ENCODE results near the gene TNRC6A. TPM values are rescaled to one million over a fixed set of nuclear protein-coding genes. Genes with fewer than 3 reads are reported as not detected.
A peak's percentile ranks its signal among the peaks of the same experiment; 100 is the strongest.
"Not testable (repeated sequence)": the region's sequence is repeated elsewhere in the genome, so short reads cannot be mapped to it uniquely, and the experiment has no call there.

TNRC6A gene
- total RNA-seq, 4 donors from 2014 or later: 45.8 to 70.7 (median 57.4) TPM

DNA sequence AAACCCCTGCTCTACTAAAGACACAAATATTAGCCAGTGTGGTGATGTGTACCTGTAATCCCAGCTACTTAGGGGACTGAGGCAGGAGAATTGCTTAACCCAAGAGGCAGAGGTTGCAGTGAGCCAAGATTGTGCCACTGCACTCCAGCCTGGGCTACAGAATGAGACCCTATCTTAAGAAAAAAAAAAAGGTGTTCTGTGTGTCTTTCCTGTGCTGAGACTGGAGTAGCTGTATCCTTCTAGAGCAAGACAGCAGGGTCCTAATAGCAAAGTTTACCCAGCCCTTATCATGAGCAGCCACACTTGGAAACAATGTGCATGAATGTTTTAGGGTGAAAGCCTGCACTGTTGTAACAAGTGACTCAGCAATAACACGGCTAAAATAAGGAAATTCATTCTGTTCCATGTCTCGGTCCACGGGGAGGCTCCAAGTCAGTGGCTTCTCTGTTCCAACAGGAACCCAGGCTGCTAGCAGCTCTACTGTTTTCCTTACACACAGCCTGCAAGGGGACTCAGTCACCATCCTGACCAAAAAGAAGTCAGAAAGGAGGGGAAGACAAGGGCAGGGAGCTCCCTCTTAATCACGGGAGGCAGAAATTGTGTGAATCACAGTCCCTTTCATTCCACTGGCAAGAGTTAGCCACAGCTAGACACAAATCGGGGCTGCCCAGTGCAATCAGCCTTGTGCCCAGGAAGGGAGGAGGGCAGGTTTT is 109.3 kb downstream of the TNRC6A start:
- Histone ChIP-seq H3K4me1 (peaks cover 9 to 14% of the 10 kb centered on the region in 2 donors), H3K27me3 (no peaks in the 10 kb centered on the region), H3K27ac (no peak overlapping the region), H3K36me3 (no peaks in the 10 kb centered on the region), H3K9me3 (no peaks in the 10 kb centered on the region), H3K4me3 (replicated peaks in 1 of 3) (no peak overlapping the region)
- intact Hi-C loops (cut with DNase I): no loop called here
- TF ChIP-seq, protein P1, sequence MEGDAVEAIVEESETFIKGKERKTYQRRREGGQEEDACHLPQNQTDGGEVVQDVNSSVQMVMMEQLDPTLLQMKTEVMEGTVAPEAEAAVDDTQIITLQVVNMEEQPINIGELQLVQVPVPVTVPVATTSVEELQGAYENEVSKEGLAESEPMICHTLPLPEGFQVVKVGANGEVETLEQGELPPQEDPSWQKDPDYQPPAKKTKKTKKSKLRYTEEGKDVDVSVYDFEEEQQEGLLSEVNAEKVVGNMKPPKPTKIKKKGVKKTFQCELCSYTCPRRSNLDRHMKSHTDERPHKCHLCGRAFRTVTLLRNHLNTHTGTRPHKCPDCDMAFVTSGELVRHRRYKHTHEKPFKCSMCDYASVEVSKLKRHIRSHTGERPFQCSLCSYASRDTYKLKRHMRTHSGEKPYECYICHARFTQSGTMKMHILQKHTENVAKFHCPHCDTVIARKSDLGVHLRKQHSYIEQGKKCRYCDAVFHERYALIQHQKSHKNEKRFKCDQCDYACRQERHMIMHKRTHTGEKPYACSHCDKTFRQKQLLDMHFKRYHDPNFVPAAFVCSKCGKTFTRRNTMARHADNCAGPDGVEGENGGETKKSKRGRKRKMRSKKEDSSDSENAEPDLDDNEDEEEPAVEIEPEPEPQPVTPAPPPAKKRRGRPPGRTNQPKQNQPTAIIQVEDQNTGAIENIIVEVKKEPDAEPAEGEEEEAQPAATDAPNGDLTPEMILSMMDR (IDR thresholded peaks at IDR 0.05): no peak
- no peak for TF ChIP-seq POLR2A (IDR thresholded peaks at IDR 0.05)
- peak; percentile 27 to 61 for DNase-seq
- WGBS, 2 donors: 20 to 30% methylated on average over 5 of the region's 5 CpGs

DNA sequence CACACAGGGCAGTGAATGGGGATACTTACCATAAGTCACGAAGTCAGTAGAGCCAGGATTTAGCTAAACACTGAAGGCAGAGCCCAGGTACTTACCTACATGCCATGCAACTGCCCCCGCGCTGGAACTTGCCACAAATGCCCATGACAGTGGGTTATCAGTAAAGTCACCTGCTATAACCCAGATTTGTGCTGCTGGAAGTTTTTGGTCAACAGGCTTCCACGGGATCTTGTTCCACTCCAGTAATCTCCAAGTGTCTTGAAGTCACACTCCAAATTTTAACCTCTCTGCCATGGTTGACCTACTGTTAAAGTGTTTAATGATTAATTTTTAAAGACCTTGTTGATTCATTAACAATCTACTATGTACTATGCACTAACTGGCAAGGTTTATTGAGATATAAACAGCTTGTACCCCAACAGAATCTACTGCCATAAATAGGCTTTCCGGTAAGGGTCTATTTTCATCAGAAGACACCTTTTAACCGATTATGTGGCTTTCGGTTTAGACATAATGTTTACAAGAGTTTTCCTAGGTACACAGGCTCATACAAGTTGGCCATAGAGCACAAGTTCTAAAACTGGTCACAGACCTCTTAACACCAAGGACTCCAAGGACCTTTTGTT is 110.0 kb downstream of the TNRC6A start:
- Histone ChIP-seq H3K27me3 (no peaks in the 10 kb centered on the region), H3K9me3 (no peaks in the 10 kb centered on the region), H3K4me3 (replicated peaks in 1 of 3) (no peak overlapping the region), H3K4me1 (peaks cover 9 to 14% of the 10 kb centered on the region in 2 donors), H3K27ac (no peak overlapping the region), H3K36me3 (no peaks in the 10 kb centered on the region)
- WGBS, 2 donors: 56 to 58% methylated on average over 7 of the region's 7 CpGs
- intact Hi-C loops (cut with DNase I): no loop called here
- TF ChIP-seq POLR2A (IDR thresholded peaks at IDR 0.05): no peak
- DNase-seq: peak in 1 of 2 donors; percentile 17

- H3K27ac ChIP-seq: no peak overlapping the region
- no peaks in the 10 kb centered on the region for H3K27me3 ChIP-seq
- DNase-seq: no peak
- H3K4me1 ChIP-seq: peaks cover 9 to 14% of the 10 kb centered on the region in 2 donors
- H3K9me3 ChIP-seq: no peaks in the 10 kb centered on the region
- no peak for TF ChIP-seq POLR2A (IDR thresholded peaks at IDR 0.05)
- TF ChIP-seq, protein P1 (IDR thresholded peaks at IDR 0.05): no peak
- intact Hi-C loops (cut with DNase I): no loop called here
- no peak overlapping the region for H3K4me3 ChIP-seq (replicated peaks in 1 of 3)
- H3K36me3 ChIP-seq: no peaks in the 10 kb centered on the region
Measured at GRCh38 chr16:24841291-24841690, 111.8 kb downstream of the TNRC6A start.

- Histone ChIP-seq H3K4me1 (peaks cover 4% of the 10 kb centered on the region in 2 donors), H3K4me3 (replicated peaks in 1 of 3) (no peak overlapping the region), H3K27me3 (no peaks in the 10 kb centered on the region), H3K9me3 (no peaks in the 10 kb centered on the region), H3K36me3 (no peaks in the 10 kb centered on the region), H3K27ac (no peak overlapping the region)
- no peak for DNase-seq
- TF ChIP-seq, protein P1 (IDR thresholded peaks at IDR 0.05): no peak
- no peak for TF ChIP-seq POLR2A (IDR thresholded peaks at IDR 0.05)
- intact Hi-C loops (cut with DNase I): no loop called here
- 81 to 87% methylated on average over 17 of the region's 17 CpGs for WGBS, 2 donors
Measured at GRCh38 chr16:24844101-24845030, 114.9 kb downstream of the TNRC6A start.

DNA sequence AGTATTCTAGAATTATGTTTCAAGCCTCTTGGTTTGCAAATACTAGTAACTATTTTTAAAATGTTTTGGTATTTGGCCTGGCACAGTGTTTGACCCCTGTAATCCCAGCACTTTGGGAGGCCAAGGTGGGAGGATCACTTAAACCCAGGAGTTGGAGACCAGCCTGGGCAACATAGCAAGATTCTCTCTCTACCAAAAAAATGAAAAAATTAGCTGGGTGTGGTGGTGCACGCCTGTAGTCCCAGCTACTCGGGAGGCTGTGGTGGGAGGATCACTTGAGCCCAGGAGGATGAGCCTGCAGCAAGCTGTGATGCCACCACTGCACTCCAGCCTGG is 115.5 kb downstream of the TNRC6A start:
- DNase-seq; H3K9me3 ChIP-seq; H3K36me3 ChIP-seq; H3K4me1 ChIP-seq; H3K4me3 ChIP-seq (replicated peaks in 1 of 3); H3K27ac ChIP-seq; H3K27me3 ChIP-seq; intact Hi-C loops (cut with DNase I): not testable (repeated sequence)
- 87 to 97% methylated on average over 2 of the region's 2 CpGs for WGBS, 2 donors
